DOHH2 (cell line): ENCODE measurements around the gene PLVAP.

ENCODE experiments used
- EZH2phosphoT487 ChIP-seq: fragments of 200-600 bp; sonication (generic); IDR thresholded peaks from 2 replicates; pipeline ENCODE4 v1.6.1; 2017; ENCODE audit warnings: borderline replicate concordance, mild to moderate bottlenecking, antibody characterized with exemption, low read length, moderate library complexity, mixed read lengths
- TF ChIP-seq, protein P1 (sequence below): fragments of 200-600 bp; sonication (generic); IDR thresholded peaks from one replicate; pipeline ENCODE4 v1.5.1; 2014; ENCODE audit warnings: antibody characterized with exemption, mild to moderate bottlenecking, low read depth, low read length; ENCODE audit not compliant: poor library complexity, severe bottlenecking

DNA sequence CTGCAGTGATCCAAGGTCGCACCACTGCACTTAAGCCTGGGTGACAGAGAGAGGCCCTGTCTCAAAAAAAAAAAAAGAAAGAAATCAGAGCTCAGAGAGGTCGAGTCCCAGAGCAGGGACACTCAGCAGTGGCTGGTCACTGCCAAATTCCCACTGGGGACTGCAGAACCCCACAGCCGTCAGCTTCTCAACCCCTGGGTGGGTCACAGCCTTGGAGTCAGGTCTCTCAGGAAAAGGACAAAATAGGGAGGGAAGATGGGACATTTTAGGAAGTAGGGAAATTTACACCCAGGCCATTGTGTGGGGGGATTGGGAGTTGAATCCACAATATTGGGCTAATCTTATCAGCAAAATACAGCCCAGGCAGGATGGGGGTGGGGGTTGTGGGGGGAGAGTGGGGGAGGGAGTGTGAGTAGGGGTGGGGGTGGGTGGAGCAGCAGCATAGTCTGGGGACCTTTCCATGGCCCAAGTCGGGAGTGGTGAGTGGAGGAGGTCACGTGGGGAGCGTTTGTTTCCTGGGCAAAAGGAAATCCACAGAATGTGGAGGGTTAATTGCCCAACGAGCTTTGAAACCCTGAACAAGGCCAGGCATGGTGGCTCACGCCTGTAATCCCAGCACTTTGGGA is 21.9 kb upstream of the PLVAP start:
- TF ChIP-seq, protein P1, sequence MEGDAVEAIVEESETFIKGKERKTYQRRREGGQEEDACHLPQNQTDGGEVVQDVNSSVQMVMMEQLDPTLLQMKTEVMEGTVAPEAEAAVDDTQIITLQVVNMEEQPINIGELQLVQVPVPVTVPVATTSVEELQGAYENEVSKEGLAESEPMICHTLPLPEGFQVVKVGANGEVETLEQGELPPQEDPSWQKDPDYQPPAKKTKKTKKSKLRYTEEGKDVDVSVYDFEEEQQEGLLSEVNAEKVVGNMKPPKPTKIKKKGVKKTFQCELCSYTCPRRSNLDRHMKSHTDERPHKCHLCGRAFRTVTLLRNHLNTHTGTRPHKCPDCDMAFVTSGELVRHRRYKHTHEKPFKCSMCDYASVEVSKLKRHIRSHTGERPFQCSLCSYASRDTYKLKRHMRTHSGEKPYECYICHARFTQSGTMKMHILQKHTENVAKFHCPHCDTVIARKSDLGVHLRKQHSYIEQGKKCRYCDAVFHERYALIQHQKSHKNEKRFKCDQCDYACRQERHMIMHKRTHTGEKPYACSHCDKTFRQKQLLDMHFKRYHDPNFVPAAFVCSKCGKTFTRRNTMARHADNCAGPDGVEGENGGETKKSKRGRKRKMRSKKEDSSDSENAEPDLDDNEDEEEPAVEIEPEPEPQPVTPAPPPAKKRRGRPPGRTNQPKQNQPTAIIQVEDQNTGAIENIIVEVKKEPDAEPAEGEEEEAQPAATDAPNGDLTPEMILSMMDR, result no peak
- TF ChIP-seq EZH2phosphoT487, result no peak
